Uterus (tissue), 2 donors: ENCODE results near the gene ABHD16A.

Experiments used
- CTCF ChIP-seq, 4 experiments: fragments of 200-600 bp in 2 of 4; fragments of 450-650 bp in 2 of 4; sonication (generic) in 2 of 4; IDR thresholded peaks; one replicate each; pipeline ENCODE4 v1.5.1; 2016 to 2019; ENCODE audit warnings: antibody characterized with exemption in 4 of 4, mild to moderate bottlenecking in 2 of 4, moderate library complexity in 1 of 4
- POLR2A ChIP-seq, 2 donors: fragments of 450-650 bp; IDR thresholded peaks; one replicate each; pipeline ENCODE4 v1.6.1; 2016; ENCODE audit warnings: antibody characterized with exemption in 2 of 2, mild to moderate bottlenecking in 1 of 2, moderate library complexity in 1 of 2

- no peak for TF ChIP-seq CTCF (IDR thresholded peaks at IDR 0.05)
- TF ChIP-seq POLR2A (IDR thresholded peaks at IDR 0.05): no peak
Measured at GRCh38 chr6:31718265-31718664, 15.1 kb upstream of the ABHD16A start.
